LHCN-M2 (cell line): Measurements from ENCODE around the gene MYL6B. TPM values are rescaled to one million over a fixed set of nuclear protein-coding genes. Genes with fewer than 3 reads are reported as not detected.

ENCODE experiments used
- DNase-seq: peaks from one replicate; pipeline ENCODE4 v3.0.0-alpha.2; 2012; ENCODE audit warnings: low read depth
- total RNA-seq: library from RNA; depleted of rRNA; stranded (reverse); fragments of >200 nt; gene quantifications from 2 replicates; pipeline ENCODE4 v1.2.3, GENCODE V29; 2014

Gene MYL6B
- total RNA-seq, 1 experiment from 2014 or later: 136 TPM

DNA sequence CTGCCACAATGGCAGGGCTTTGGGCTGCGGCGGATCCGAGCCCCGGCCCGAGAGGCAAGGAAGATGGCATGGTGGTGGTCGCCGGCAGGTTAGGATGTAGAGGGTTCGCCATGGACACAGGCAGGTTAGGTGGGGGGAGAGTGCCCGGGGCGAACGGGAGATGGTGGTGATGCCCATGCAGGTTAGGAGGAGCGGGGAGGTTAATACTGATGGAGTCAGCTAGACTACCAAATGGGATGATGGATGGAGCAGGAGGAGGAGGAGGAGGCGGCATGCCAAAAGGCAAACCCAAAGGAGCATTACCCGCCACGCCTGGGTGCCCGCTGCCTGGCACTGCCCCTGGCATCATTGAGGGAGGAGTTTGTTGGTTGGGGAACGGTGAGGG is 11.9 kb downstream of the MYL6B start:
- DNase-seq: no peak

DNA sequence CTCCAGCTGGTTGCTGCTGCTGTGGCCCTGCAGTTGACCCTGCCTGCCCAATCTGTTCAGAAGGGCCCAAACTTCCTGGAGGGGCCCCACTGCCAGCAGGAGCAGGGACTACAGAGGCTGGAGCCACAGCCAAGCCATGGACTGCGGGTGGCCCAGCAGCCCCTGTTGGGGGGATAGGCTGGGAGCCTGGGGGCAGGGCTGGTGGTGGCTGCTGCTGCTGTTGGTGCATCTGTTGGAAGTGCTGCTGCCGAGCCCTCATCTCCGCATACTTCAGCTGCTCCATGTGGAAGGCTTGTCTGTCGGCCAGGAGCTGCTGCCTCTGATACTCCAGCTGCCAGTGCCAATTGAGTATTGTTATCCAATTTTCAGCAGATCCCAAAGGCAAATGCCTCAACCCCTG is 13.0 kb downstream of the MYL6B start:
- DNase-seq: peak; percentile 67

- no peak for DNase-seq
Observed at GRCh38 chr12:56169229-56169759, 16.9 kb downstream of the MYL6B start.

DNA sequence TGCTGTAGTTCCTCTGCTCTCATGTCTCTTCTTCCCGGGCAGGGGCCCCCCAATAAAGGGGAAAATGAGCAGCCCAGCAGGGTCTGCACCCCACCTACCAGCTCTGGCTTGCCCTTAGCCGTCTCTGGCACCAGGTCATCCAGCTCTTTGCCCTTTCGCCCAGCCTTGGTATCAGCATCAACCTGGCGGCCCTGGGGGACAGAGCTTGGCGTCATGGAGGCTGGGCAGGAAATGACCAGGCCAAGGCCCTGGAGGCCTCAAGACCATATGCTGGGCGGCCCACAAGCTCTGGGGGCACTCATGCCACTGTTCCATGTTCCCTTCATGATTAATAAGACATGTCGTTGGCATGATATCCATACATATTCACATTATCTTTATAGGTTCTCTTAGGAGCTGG is 20.5 kb downstream of the MYL6B start:
- DNase-seq: no peak

DNA sequence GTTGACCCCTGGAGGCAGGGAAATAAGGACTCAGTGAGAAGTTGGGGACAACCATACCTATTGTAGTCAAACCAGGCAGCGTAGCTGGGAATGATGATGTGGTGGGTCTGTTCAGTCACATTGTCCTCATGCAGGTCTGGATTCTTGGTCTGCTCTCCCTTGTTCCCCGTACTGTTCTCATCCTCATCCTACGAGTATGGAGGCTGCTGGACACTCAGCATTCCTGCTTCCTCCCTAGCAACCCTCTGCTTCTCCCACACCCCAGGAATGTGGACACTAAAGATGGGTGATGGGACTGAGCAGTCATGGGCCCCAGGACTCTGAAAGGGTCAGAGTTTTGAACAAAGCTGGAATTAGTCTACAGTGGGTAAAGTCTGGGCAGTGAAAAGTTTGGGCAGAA is 26.0 kb downstream of the MYL6B start:
- no peak for DNase-seq

DNA sequence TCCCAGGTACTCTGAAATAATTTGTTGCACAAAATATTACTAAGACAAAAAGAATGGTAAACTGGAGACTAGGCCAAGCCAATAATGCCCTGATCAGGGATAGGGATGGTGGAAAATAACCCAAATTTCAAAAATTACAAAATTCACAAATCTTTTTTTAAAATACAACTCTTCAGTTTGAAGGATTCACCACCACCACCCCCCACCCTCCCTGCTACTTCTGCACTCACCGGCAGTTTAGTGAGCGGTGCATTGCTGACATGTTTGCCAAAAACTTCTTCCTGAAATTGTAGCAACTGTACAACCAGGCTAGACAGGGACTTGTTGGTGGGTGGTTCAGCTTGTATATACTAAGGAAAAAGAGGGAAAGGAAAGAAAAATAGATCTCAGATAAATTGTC is 34.6 kb downstream of the MYL6B start:
- no peak for DNase-seq

- DNase-seq: no peak
Observed at GRCh38 chr12:56188131-56188777, 35.9 kb downstream of the MYL6B start.

DNA sequence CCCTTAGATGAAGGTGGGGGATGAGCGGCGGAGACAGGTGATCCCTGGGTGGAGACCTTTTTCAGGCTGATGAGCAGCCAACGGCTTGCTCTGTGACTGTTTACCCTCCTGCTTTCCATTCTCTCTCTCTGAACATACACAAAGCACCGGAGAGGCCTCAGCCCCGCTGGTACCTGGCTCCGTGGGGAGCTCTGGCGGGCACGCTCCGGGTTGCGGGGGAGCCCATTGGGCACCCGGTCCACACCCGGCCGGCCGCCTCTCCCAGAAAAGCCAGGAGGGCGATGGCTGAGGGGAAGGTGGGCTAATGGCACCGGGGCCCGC is 36.4 kb downstream of the MYL6B start:
- DNase-seq: no peak

GRCh38 chr12:56189099-56189917 is 36.9 kb downstream of the MYL6B start, which contains the start of gene SMARCC2:
Gene SMARCC2 (minus strand): TSS chr12:56189483. CDS start chr12:56189461, 22 bp downstream.
- peak; percentile 77 for DNase-seq

DNA sequence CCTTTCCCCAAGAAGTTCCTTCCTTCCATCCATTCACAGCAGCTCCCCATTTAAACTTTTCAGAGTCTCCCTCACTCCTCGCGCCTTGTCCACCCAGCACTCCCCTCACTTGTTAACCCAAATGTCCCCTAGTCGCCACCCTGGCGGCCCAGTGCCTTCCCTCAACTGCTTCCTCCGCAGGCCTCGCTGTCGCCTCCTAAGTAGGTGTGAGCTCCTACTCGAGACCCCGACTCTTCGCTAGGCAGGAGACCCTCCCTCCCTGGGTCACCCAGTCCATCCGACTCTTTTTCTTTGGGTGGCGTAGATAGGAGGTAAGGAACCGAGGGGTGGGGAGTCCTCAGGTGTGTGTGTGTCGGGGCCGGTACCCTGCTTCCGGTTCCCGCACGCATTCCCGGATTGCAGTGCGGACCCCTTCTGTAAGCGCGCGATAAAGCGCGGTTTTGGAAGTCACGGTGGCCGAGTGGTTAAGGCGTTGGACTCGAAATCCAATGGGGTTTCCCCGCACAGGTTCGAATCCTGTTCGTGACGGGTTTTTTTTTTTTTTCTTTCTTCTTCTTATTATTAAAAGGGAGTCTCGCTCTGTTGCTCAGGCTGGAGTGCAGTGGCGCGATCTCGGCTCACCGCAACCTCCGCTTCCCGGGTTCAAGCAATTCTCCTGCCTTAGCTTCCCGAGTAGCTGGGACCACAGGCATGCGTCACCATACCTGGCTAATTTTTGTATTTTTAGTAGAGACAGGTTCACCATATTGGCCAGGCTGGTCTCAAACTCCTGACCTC is 37.7 kb downstream of the MYL6B start:
- DNase-seq: peak; percentile 86

- DNase-seq: no peak
Observed at GRCh38 chr12:56190695-56191155, 38.3 kb downstream of the MYL6B start.

- no peak for DNase-seq
Observed at GRCh38 chr12:56192582-56192981, 40.2 kb downstream of the MYL6B start.

- DNase-seq: peak; percentile 83
Observed at GRCh38 chr12:56193025-56193578, 40.7 kb downstream of the MYL6B start.

DNA sequence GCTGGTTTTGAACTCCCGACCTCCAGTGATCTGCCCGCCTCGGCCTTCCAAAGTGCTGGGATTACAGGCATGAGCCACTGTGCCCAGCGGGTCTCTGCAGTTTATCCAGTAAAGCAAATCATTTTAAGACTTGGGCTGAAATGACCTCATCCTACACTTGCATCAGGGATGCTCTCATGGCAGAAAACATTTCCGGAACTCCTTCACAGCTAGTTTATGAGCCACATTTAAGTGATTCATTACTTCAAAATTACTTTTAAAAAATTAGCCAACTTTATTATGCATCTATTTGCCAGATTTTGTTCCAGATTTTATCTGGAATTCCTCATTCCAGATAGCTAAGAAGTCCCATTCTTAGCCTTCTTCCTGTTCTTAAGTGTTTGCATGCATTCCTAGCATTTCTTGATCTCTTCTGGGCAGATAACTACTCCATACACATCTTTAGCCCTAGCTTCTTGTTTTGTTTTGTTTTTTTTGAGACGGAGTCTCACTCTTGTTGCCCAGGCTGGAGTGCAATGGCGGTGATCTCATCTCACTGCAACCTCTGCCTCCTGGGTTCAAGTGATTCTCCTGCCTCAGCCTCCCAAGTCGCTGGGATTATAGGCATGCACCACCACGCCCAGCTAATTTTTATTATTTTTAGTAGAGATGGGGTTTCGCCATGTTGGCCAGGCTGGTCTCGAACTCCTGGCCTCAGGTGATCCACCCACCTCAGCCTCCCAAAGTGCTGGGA is 44.6 kb downstream of the MYL6B start:
- peak; percentile 73 for DNase-seq

GRCh38 chr12:56197921-56198635 is 45.7 kb downstream of the MYL6B start:
- no peak for DNase-seq

DNA sequence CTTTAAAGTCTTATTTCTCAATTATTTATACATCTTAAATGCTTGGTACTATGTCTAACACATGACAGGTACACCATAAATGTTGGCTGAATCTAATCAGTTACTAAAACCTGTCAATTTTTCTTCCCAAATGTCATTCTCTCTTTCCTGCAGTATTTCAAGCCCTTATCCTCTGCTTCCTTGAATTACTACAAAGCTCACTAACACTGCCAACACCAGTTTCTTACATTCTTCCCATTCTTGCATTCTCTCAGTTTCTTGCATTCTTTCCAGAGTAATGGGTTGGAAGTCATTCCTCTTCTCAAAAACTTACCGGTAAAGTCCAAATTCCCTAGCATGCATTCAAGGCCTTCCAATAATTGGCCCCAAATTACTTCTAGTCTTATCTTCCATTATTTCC is 46.4 kb downstream of the MYL6B start:
- no peak for DNase-seq

GRCh38 chr12:56202366-56202765 is 50.0 kb downstream of the MYL6B start:
- no peak for DNase-seq

GRCh38 chr12:56202838-56203237 is 50.5 kb downstream of the MYL6B start:
- no peak for DNase-seq

GRCh38 chr12:56204275-56204674 is 51.9 kb downstream of the MYL6B start:
- no peak for DNase-seq

- DNase-seq: no peak
Observed at GRCh38 chr12:56205445-56205844, 53.1 kb downstream of the MYL6B start.
